GM18873 (cell line): Measurements from ENCODE around the gene NFIA.

Source experiments
- ATAC-seq: cut with Tn5 transposase; IDR thresholded peaks from one replicate; pipeline ENCODE4 v1.9.1; 2021; ENCODE audit warnings: mild to moderate bottlenecking, moderate library complexity, moderate number of reproducible peaks; ENCODE audit not compliant: unreplicated experiment, low FRiP score

The NFIA gene

GRCh38 chr1:61403679-61404596 lies 321.6 kb downstream of the NFIA start:
- no peak for ATAC-seq

GRCh38 chr1:61404597-61405376 lies 322.4 kb downstream of the NFIA start:
- no peak for ATAC-seq

GRCh38 chr1:61406467-61406866 lies 324.1 kb downstream of the NFIA start:
- ATAC-seq = no peak

- ATAC-seq = no peak
Measured at GRCh38 chr1:61412601-61413000, 330.2 kb downstream of the NFIA start.

- ATAC-seq = no peak
Measured at GRCh38 chr1:61419196-61419595, 336.8 kb downstream of the NFIA start.

GRCh38 chr1:61419657-61420056 lies 337.3 kb downstream of the NFIA start:
- ATAC-seq = no peak

- no peak for ATAC-seq
Measured at GRCh38 chr1:61420243-61420642, 337.9 kb downstream of the NFIA start.

- ATAC-seq = no peak
Measured at GRCh38 chr1:61420909-61421835, 338.8 kb downstream of the NFIA start.

GRCh38 chr1:61423643-61424042 lies 341.3 kb downstream of the NFIA start:
- no peak for ATAC-seq

- ATAC-seq = no peak
Measured at GRCh38 chr1:61424382-61424781, 342.0 kb downstream of the NFIA start.

GRCh38 chr1:61425040-61425439 lies 342.7 kb downstream of the NFIA start:
- ATAC-seq = no peak

- ATAC-seq = no peak
Measured at GRCh38 chr1:61426254-61426653, 343.9 kb downstream of the NFIA start.

GRCh38 chr1:61426885-61427284 lies 344.5 kb downstream of the NFIA start:
- ATAC-seq = no peak

- no peak for ATAC-seq
Measured at GRCh38 chr1:61427510-61427909, 345.1 kb downstream of the NFIA start.

- ATAC-seq = no peak
Measured at GRCh38 chr1:61428146-61428545, 345.8 kb downstream of the NFIA start.

GRCh38 chr1:61432616-61433388 lies 350.4 kb downstream of the NFIA start:
- ATAC-seq = no peak

- ATAC-seq = no peak
Measured at GRCh38 chr1:61433646-61434045, 351.3 kb downstream of the NFIA start.

GRCh38 chr1:61434276-61434675 lies 351.9 kb downstream of the NFIA start:
- no peak for ATAC-seq

- no peak for ATAC-seq
Measured at GRCh38 chr1:61435226-61435625, 352.9 kb downstream of the NFIA start.

GRCh38 chr1:61436016-61436415 lies 353.7 kb downstream of the NFIA start:
- ATAC-seq = no peak
